ENCODE results near the gene LRP2BP.
"Not testable (repeated sequence)": the region's sequence is repeated elsewhere in the genome, so short reads cannot be mapped to it uniquely, and the experiment has no call there.

Gene LRP2BP

GRCh38 chr4:185358959-185359358, 36.8 kb downstream of the LRP2BP start:
- DNase-seq, result no peak

GRCh38 chr4:185358514-185358913, 37.2 kb downstream of the LRP2BP start:
- no peak for DNase-seq

- no peak for DNase-seq
These were observed 37.8 kb downstream of the LRP2BP start for GRCh38 chr4:185357733-185358440.

- DNase-seq, result no peak
These were observed 38.5 kb downstream of the LRP2BP start for GRCh38 chr4:185357211-185357610.

GRCh38 chr4:185352741-185353140, 43.0 kb downstream of the LRP2BP start:
- no peak for DNase-seq

- no peak for DNase-seq
These were observed 43.5 kb downstream of the LRP2BP start for GRCh38 chr4:185352202-185352601.

GRCh38 chr4:185351691-185352090, 44.0 kb downstream of the LRP2BP start:
- DNase-seq, result no peak

GRCh38 chr4:185346975-185347601, 48.6 kb downstream of the LRP2BP start:
- DNase-seq, result no peak

GRCh38 chr4:185344743-185345538, 50.8 kb downstream of the LRP2BP start:
- DNase-seq, result no peak

GRCh38 chr4:185343726-185344581, 51.8 kb downstream of the LRP2BP start:
- no peak for DNase-seq

- no peak for DNase-seq
These were observed 53.9 kb downstream of the LRP2BP start for GRCh38 chr4:185341841-185342240.

- DNase-seq, result no peak
These were observed 54.3 kb downstream of the LRP2BP start for GRCh38 chr4:185341377-185341776.

GRCh38 chr4:185339941-185340340, 55.8 kb downstream of the LRP2BP start:
- no peak for DNase-seq

- DNase-seq, result no peak
These were observed 60.1 kb downstream of the LRP2BP start for GRCh38 chr4:185335579-185335978.

GRCh38 chr4:185334326-185334725, 61.4 kb downstream of the LRP2BP start:
- DNase-seq, result no peak

GRCh38 chr4:185332575-185333464, 62.9 kb downstream of the LRP2BP start:
- no peak for DNase-seq

GRCh38 chr4:185329879-185330510, 65.7 kb downstream of the LRP2BP start:
- DNase-seq, result not testable (repeated sequence)

GRCh38 chr4:185328586-185328985, 67.1 kb downstream of the LRP2BP start:
- DNase-seq, result no peak

GRCh38 chr4:185325721-185326120, 70.0 kb downstream of the LRP2BP start:
- not testable (repeated sequence) for DNase-seq

- not testable (repeated sequence) for DNase-seq
These were observed 71.4 kb downstream of the LRP2BP start for GRCh38 chr4:185324361-185324760.

- DNase-seq, result no peak
These were observed 72.1 kb downstream of the LRP2BP start for GRCh38 chr4:185323606-185324005.

Data from T-helper 9 cell (primary cell).